K562 (cell line): ENCODE data around the gene APOC1. TPM values are rescaled to one million over a fixed set of nuclear protein-coding genes. Genes with fewer than 3 reads are reported as not detected.

Experiments
- C11orf30 ChIP-seq: fragments of 450-650 bp; IDR thresholded peaks from 2 replicates; pipeline ENCODE4 v1.6.1; 2016; ENCODE audit warnings: low read depth, mild to moderate bottlenecking
- FOXK2 ChIP-seq, 2 experiments: fragments of 450-650 bp; IDR thresholded peaks in 1 of 2; conservative IDR thresholded peaks in 1 of 2; 2 replicates each; pipeline ENCODE4 v1.6.1; 2016; ENCODE audit warnings: low read depth in 2 of 2, mild to moderate bottlenecking in 1 of 2
- KDM2B ChIP-seq: fragments of 250-450 bp; sonication (Bioruptor Pico); IDR thresholded peaks from 2 replicates; pipeline ENCODE4 v1.8.0; 2021; ENCODE audit warnings: mild to moderate bottlenecking, moderate library complexity
- PHF8 ChIP-seq: fragments of 200-600 bp; sonication (generic); IDR thresholded peaks from 2 replicates; pipeline ENCODE4 v1.6.1; 2012; ENCODE audit warnings: mixed run types, mild to moderate bottlenecking, inconsistent platforms, low read length, moderate library complexity, borderline replicate concordance
- RBBP5 ChIP-seq: fragments of 200-600 bp; sonication (generic); IDR thresholded peaks from 2 replicates; pipeline ENCODE4 v1.6.1; 2012; ENCODE audit warnings: borderline replicate concordance, mild to moderate bottlenecking, low read length, control low read depth, inconsistent platforms; ENCODE audit not compliant: insufficient read depth, poor library complexity, severe bottlenecking
- SMARCA4 ChIP-seq: fragments of 450-650 bp; IDR thresholded peaks from 2 replicates; pipeline ENCODE4 v1.6.1; 2016
- ZC3H8 ChIP-seq: fragments of 450-650 bp; IDR thresholded peaks from 2 replicates; pipeline ENCODE4 v1.6.1; 2017
- ZNF23 ChIP-seq: fragments of 250-450 bp; sonication (Bioruptor Pico); IDR thresholded peaks from 2 replicates; pipeline ENCODE4 v1.4.0; 2020; ENCODE audit warnings: mild to moderate bottlenecking
- ZNF282 ChIP-seq: sonication (generic); formaldehyde crosslinking; IDR thresholded peaks from 2 replicates; pipeline ENCODE4 v1.8.1; 2023; ENCODE audit warnings: missing genetic modification reagents
- ZNF311 ChIP-seq: fragments of 250-450 bp; sonication (Bioruptor Pico); IDR thresholded peaks from 2 replicates; pipeline ENCODE4 v1.4.0; 2020; ENCODE audit warnings: mild to moderate bottlenecking, moderate library complexity
- polyA plus RNA-seq, 8 experiments: library from polyadenylated mRNA; depleted of rRNA in 4 of 8; stranded (reverse) in 5 of 8; unstranded in 3 of 8; fragments of >200 nt; fragmentation: Nextera tagmentation in 2 of 8; fragmentation: Illumina TruSeq in 1 of 8; extraction: Ambion mirVana in 2 of 8; extraction: Trizol in 1 of 8; gene quantifications; 2 replicates each; pipeline versions ENCODE4 v1.2.1 to v1.2.3, GENCODE V29; 2011 to 2014; ENCODE audit warnings: inconsistent platforms in 1 of 8, missing spikeins in 1 of 8
- total RNA-seq, 7 experiments: library from RNA; depleted of rRNA in 6 of 7; stranded (reverse); fragments of >200 nt in 6 of 7; fragmentation: Illumina TruSeq in 2 of 7; extraction: Trizol in 2 of 7; gene quantifications; 2 replicates each; pipeline versions ENCODE4 v1.2.1 to v1.2.3, GENCODE V29; 2011 to 2021; ENCODE audit warnings: low replicate concordance in 1 of 7
- TF ChIP-seq, protein P1 (sequence below): fragments of 450-650 bp; IDR thresholded peaks from 2 replicates; pipeline ENCODE4 v1.7.1; 2018; ENCODE audit warnings: mild to moderate bottlenecking, low read depth; ENCODE audit not compliant: partially characterized antibody
- TF ChIP-seq, protein P2 (sequence below): sonication (generic); formaldehyde crosslinking; IDR thresholded peaks from 2 replicates; pipeline ENCODE4 v1.8.0; 2022; ENCODE audit warnings: missing genetic modification reagents, mild to moderate bottlenecking, borderline replicate concordance
- TF ChIP-seq, protein P3 (sequence below): IDR thresholded peaks from 2 replicates; pipeline ENCODE4 v1.6.1; 2016; ENCODE audit warnings: missing genetic modification characterization, missing compliant biosample characterization
- TF ChIP-seq, protein P4 (sequence below): fragments of 250-450 bp; sonication (Bioruptor Pico); IDR thresholded peaks from 2 replicates; pipeline ENCODE4 v1.4.0; 2020
- TF ChIP-seq, protein P5 (sequence below): sonication (generic); formaldehyde crosslinking; IDR thresholded peaks from 2 replicates; pipeline ENCODE4 v1.9.0; 2022; ENCODE audit warnings: mild to moderate bottlenecking, missing genetic modification reagents

The APOC1 gene
- total and polyA plus RNA-seq, 9 of the 15 experiments (the other 6 are each of a cell fraction or from before 2014, with no cell fraction given) = 115 to 408 (median 220) TPM

DNA sequence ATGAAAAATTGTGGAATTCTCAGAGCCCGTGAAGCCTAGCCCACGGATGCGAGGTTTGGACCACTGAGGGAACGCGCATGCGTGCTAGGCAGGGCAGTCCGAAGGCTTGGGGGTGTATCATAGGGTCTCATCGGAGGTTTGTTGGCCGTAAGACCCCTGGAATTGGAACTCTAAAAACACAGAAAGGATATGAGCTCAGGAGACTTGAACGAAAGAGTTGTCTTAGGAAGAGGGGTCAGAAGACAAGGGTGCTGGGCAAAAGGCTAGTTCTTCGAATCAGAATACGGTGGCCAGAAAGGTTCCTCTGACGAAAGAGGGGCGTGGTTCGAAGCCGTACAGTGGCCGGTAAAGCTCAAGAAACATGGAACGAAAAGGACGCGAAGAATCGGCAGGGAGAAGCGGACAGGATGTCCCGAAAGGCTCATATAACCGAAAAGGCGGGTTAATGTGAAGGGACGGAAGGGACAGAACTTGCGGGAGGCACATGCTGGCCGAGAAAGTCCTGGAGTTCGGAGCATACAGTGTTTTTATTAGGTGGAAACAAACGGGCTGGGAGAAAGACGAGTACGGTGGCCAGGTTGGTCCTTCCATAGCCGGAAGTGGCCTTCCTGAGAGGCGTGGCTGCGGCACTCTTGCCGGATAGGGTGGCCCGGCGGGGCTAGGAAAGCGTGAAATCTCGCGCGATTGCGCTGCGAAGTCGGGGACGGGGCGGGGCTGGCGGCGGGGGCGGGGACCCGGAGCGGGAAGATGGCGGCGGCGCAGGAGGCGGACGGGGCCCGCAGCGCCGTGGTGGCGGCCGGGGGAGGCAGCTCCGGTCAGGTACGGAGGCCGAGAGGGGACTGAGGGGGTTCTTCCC is 40.5 kb downstream of the APOC1 start, which contains the start of gene CLPTM1 (continued):
- TF ChIP-seq, protein P1, sequence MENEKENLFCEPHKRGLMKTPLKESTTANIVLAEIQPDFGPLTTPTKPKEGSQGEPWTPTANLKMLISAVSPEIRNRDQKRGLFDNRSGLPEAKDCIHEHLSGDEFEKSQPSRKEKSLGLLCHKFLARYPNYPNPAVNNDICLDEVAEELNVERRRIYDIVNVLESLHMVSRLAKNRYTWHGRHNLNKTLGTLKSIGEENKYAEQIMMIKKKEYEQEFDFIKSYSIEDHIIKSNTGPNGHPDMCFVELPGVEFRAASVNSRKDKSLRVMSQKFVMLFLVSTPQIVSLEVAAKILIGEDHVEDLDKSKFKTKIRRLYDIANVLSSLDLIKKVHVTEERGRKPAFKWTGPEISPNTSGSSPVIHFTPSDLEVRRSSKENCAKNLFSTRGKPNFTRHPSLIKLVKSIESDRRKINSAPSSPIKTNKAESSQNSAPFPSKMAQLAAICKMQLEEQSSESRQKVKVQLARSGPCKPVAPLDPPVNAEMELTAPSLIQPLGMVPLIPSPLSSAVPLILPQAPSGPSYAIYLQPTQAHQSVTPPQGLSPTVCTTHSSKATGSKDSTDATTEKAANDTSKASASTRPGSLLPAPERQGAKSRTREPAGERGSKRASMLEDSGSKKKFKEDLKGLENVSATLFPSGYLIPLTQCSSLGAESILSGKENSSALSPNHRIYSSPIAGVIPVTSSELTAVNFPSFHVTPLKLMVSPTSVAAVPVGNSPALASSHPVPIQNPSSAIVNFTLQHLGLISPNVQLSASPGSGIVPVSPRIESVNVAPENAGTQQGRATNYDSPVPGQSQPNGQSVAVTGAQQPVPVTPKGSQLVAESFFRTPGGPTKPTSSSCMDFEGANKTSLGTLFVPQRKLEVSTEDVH = peak; percentile 93
- TF ChIP-seq KDM2B (CRISPR knock-in tag) = no peak
- TF ChIP-seq, protein P2, sequence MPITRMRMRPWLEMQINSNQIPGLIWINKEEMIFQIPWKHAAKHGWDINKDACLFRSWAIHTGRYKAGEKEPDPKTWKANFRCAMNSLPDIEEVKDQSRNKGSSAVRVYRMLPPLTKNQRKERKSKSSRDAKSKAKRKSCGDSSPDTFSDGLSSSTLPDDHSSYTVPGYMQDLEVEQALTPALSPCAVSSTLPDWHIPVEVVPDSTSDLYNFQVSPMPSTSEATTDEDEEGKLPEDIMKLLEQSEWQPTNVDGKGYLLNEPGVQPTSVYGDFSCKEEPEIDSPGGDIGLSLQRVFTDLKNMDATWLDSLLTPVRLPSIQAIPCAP = no peak
- TF ChIP-seq SMARCA4 = no peak; the same call in 1 of the 2 replicates
- no peak for TF ChIP-seq ZNF311 (CRISPR knock-in tag)
- peak; percentile 90 to 94 for TF ChIP-seq FOXK2 (conservative IDR thresholded peaks at IDR 0.05 in 1 of 2, IDR thresholded peaks at IDR 0.05 in 1 of 2; ENCODE audit: low read depth in 2 of 2)
- TF ChIP-seq, protein P3, sequence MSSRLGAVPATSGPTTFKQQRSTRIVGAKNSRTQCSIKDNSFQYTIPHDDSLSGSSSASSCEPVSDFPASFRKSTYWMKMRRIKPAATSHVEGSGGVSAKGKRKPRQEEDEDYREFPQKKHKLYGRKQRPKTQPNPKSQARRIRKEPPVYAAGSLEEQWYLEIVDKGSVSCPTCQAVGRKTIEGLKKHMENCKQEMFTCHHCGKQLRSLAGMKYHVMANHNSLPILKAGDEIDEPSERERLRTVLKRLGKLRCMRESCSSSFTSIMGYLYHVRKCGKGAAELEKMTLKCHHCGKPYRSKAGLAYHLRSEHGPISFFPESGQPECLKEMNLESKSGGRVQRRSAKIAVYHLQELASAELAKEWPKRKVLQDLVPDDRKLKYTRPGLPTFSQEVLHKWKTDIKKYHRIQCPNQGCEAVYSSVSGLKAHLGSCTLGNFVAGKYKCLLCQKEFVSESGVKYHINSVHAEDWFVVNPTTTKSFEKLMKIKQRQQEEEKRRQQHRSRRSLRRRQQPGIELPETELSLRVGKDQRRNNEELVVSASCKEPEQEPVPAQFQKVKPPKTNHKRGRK (tag) = no peak
- TF ChIP-seq ZNF23 (CRISPR knock-in tag) = no peak
- TF ChIP-seq ZNF282 (CRISPR knock-in tag) = no peak
- TF ChIP-seq, protein P4, sequence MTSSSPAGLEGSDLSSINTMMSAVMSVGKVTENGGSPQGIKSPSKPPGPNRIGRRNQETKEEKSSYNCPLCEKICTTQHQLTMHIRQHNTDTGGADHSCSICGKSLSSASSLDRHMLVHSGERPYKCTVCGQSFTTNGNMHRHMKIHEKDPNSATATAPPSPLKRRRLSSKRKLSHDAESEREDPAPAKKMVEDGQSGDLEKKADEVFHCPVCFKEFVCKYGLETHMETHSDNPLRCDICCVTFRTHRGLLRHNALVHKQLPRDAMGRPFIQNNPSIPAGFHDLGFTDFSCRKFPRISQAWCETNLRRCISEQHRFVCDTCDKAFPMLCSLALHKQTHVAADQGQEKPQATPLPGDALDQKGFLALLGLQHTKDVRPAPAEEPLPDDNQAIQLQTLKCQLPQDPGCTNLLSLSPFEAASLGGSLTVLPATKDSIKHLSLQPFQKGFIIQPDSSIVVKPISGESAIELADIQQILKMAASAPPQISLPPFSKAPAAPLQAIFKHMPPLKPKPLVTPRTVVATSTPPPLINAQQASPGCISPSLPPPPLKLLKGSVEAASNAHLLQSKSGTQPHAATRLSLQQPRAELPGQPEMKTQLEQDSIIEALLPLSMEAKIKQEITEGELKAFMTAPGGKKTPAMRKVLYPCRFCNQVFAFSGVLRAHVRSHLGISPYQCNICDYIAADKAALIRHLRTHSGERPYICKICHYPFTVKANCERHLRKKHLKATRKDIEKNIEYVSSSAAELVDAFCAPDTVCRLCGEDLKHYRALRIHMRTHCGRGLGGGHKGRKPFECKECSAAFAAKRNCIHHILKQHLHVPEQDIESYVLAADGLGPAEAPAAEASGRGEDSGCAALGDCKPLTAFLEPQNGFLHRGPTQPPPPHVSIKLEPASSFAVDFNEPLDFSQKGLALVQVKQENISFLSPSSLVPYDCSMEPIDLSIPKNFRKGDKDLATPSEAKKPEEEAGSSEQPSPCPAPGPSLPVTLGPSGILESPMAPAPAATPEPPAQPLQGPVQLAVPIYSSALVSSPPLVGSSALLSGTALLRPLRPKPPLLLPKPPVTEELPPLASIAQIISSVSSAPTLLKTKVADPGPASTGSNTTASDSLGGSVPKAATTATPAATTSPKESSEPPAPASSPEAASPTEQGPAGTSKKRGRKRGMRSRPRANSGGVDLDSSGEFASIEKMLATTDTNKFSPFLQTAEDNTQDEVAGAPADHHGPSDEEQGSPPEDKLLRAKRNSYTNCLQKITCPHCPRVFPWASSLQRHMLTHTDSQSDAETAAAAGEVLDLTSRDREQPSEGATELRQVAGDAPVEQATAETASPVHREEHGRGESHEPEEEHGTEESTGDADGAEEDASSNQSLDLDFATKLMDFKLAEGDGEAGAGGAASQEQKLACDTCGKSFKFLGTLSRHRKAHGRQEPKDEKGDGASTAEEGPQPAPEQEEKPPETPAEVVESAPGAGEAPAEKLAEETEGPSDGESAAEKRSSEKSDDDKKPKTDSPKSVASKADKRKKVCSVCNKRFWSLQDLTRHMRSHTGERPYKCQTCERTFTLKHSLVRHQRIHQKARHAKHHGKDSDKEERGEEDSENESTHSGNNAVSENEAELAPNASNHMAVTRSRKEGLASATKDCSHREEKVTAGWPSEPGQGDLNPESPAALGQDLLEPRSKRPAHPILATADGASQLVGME (CRISPR knock-in tag) = no peak
- TF ChIP-seq PHF8 = peak; percentile 98
- TF ChIP-seq, protein P5, sequence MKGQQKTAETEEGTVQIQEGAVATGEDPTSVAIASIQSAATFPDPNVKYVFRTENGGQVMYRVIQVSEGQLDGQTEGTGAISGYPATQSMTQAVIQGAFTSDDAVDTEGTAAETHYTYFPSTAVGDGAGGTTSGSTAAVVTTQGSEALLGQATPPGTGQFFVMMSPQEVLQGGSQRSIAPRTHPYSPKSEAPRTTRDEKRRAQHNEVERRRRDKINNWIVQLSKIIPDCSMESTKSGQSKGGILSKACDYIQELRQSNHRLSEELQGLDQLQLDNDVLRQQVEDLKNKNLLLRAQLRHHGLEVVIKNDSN (CRISPR knock-in tag) = no peak
- TF ChIP-seq RBBP5 = peak; percentile 84
- peak; percentile 98 for TF ChIP-seq C11orf30
- TF ChIP-seq ZC3H8 = peak; percentile 86; the same call in 1 of the 2 replicates
